H9 (cell line): ENCODE results near the gene PXDN. TPM values are rescaled to one million over a fixed set of nuclear protein-coding genes. Genes with fewer than 3 reads are reported as not detected.

Experiments
- DNase-seq: peaks from one replicate; pipeline ENCODE4 v3.0.0-alpha.2; 2017
- H2AFZ ChIP-seq: one replicate; pipeline ENCODE4 v1.6.1; 2013; ENCODE audit warnings: mild to moderate bottlenecking, low read length, control low read depth, moderate library complexity
- H2AK5ac ChIP-seq: 2 replicates; pipeline ENCODE4 v1.6.1; 2013; ENCODE audit warnings: low read length, control low read depth, mixed read lengths; ENCODE audit not compliant: insufficient read length
- H2BK120ac ChIP-seq: one replicate; pipeline ENCODE4 v1.6.1; 2013; ENCODE audit warnings: low read depth, mild to moderate bottlenecking, low read length, control low read depth, inconsistent platforms; ENCODE audit not compliant: poor library complexity, severe bottlenecking
- H2BK12ac ChIP-seq: 2 replicates; pipeline ENCODE4 v1.6.1; 2013; ENCODE audit warnings: low read length, control low read depth, mixed read lengths, low read depth; ENCODE audit not compliant: insufficient read length
- H2BK15ac ChIP-seq: 2 replicates; pipeline ENCODE4 v1.6.1; 2013; ENCODE audit warnings: low read depth, low read length, control low read depth
- H2BK20ac ChIP-seq: one replicate; pipeline ENCODE4 v1.6.1; 2013; ENCODE audit warnings: low read depth, mild to moderate bottlenecking, low read length, control low read depth, inconsistent platforms; ENCODE audit not compliant: poor library complexity, severe bottlenecking
- H2BK5ac ChIP-seq: 2 replicates; pipeline ENCODE4 v1.6.1; 2013; ENCODE audit warnings: low read length, control low read depth, mixed read lengths; ENCODE audit not compliant: insufficient read length
- H3K14ac ChIP-seq: 2 replicates; pipeline ENCODE4 v1.6.1; 2013; ENCODE audit warnings: low read length, control low read depth; ENCODE audit not compliant: insufficient read depth
- H3K18ac ChIP-seq: 2 replicates; pipeline ENCODE4 v1.6.1; 2013; ENCODE audit warnings: low read depth, mild to moderate bottlenecking, mixed read lengths, low read length, control low read depth; ENCODE audit not compliant: insufficient read length
- H3K23ac ChIP-seq: 2 replicates; pipeline ENCODE4 v1.6.1; 2013; ENCODE audit warnings: low read length, control low read depth, mixed read lengths, low read depth; ENCODE audit not compliant: insufficient read length
- H3K23me2 ChIP-seq: 2 replicates; pipeline ENCODE4 v1.6.1; 2013; ENCODE audit warnings: low read depth, mild to moderate bottlenecking, mixed read lengths, low read length, control low read depth; ENCODE audit not compliant: insufficient read length, poor library complexity, severe bottlenecking
- H3K27ac ChIP-seq: 2 replicates; pipeline ENCODE4 v1.5.1; 2013; ENCODE audit warnings: low read length, control low read depth, mixed read lengths, low read depth; ENCODE audit not compliant: insufficient read length
- H3K27me3 ChIP-seq: 2 replicates; pipeline ENCODE4 v1.6.1; 2013; ENCODE audit warnings: low read length, control low read depth, inconsistent platforms; ENCODE audit not compliant: insufficient read depth
- H3K4ac ChIP-seq: 2 replicates; pipeline ENCODE4 v1.6.1; 2013; ENCODE audit warnings: low read depth, mild to moderate bottlenecking, control low read depth, inconsistent platforms, low read length, moderate library complexity
- H3K4me1 ChIP-seq: 2 replicates; pipeline ENCODE4 v1.6.1; 2013; ENCODE audit warnings: low read length, control low read depth, inconsistent platforms; ENCODE audit not compliant: insufficient read depth
- H3K4me2 ChIP-seq: 2 replicates; pipeline ENCODE4 v1.6.1; 2013; ENCODE audit warnings: low read length, control low read depth, mixed read lengths; ENCODE audit not compliant: insufficient read length, insufficient read depth
- H3K56ac ChIP-seq: 2 replicates; pipeline ENCODE4 v1.6.1; 2013; ENCODE audit warnings: low read depth, mild to moderate bottlenecking, mixed read lengths, low read length, control low read depth; ENCODE audit not compliant: insufficient read length
- H3K79me1 ChIP-seq: 2 replicates; pipeline ENCODE4 v1.6.1; 2013; ENCODE audit warnings: low read depth, mild to moderate bottlenecking, moderate library complexity, low read length, control low read depth, inconsistent platforms; ENCODE audit not compliant: insufficient read depth, poor library complexity, severe bottlenecking
- H3K79me2 ChIP-seq: 2 replicates; pipeline ENCODE4 v1.6.1; 2013; ENCODE audit warnings: low read length, control low read depth, inconsistent platforms; ENCODE audit not compliant: insufficient read depth
- H3K9ac ChIP-seq: 2 replicates; pipeline ENCODE4 v1.6.1; 2013; ENCODE audit warnings: low read length, control low read depth, mixed read lengths; ENCODE audit not compliant: insufficient read length; ENCODE audit errors: extremely low read depth
- H3K9me3 ChIP-seq: one replicate; pipeline ENCODE4 v1.6.1; 2013; ENCODE audit warnings: low read depth, low read length, inconsistent platforms; ENCODE audit not compliant: control insufficient read depth
- H3T11ph ChIP-seq: one replicate; pipeline ENCODE4 v1.6.1; 2013; ENCODE audit warnings: mild to moderate bottlenecking, low read length, control low read depth, inconsistent platforms
- H4K20me1 ChIP-seq: one replicate; pipeline ENCODE4 v1.6.1; 2013; ENCODE audit not compliant: control insufficient read depth, insufficient read length, insufficient read depth
- H4K5ac ChIP-seq: 2 replicates; pipeline ENCODE4 v1.6.1; 2013; ENCODE audit warnings: low read depth, mild to moderate bottlenecking, mixed read lengths, low read length, control low read depth; ENCODE audit not compliant: insufficient read length
- H4K8ac ChIP-seq: replicated peaks from 2 replicates; pipeline ENCODE4 v1.6.1; 2013; ENCODE audit warnings: low read length, control low read depth, mixed read lengths, low read depth; ENCODE audit not compliant: insufficient read length
- H4K91ac ChIP-seq: 2 replicates; pipeline ENCODE4 v1.6.1; 2013; ENCODE audit warnings: low read depth, mild to moderate bottlenecking, moderate library complexity, mixed read lengths, low read length, control low read depth; ENCODE audit not compliant: insufficient read length
- H3K27ac Mint-ChIP-seq, 3 experiments: 2 replicates in 2 of 3; 3 replicates in 1 of 3; pipeline ENCODE4 v1.8.0; 2020 to 2021; ENCODE audit warnings: mixed read lengths in 3 of 3, mild to moderate bottlenecking in 1 of 3, moderate library complexity in 1 of 3
- H3K27me3 Mint-ChIP-seq: 2 replicates; pipeline ENCODE4 v1.8.0; 2021; ENCODE audit warnings: low read depth, mild to moderate bottlenecking, moderate library complexity, mixed read lengths
- H3K36me3 Mint-ChIP-seq, 3 experiments: 2 replicates in 2 of 3; 3 replicates in 1 of 3; pipeline ENCODE4 v1.8.0; 2020 to 2021; ENCODE audit warnings: low read depth in 3 of 3, mixed read lengths in 3 of 3; ENCODE audit not compliant: insufficient read depth in 1 of 3
- H3K4me1 Mint-ChIP-seq, 2 experiments: 2 replicates each; pipeline ENCODE4 v1.8.0; 2020; ENCODE audit warnings: mixed read lengths in 2 of 2
- H3K4me3 Mint-ChIP-seq, 2 experiments: 2 replicates in 1 of 2; 3 replicates in 1 of 2; pipeline ENCODE4 v1.8.0; 2020 to 2021; ENCODE audit warnings: mild to moderate bottlenecking in 2 of 2, mixed read lengths in 2 of 2, moderate library complexity in 1 of 2
- H3K9me3 Mint-ChIP-seq, 2 experiments: 2 replicates in 1 of 2; 3 replicates in 1 of 2; pipeline ENCODE4 v1.8.0; 2020; ENCODE audit warnings: mild to moderate bottlenecking in 2 of 2, mixed read lengths in 2 of 2, moderate library complexity in 1 of 2
- CTCF ChIP-seq: fragments of 200-600 bp; sonication (generic); conservative IDR thresholded peaks from 3 replicates; pipeline ENCODE4 v1.8.0; 2021; ENCODE audit warnings: antibody characterized with exemption, mild to moderate bottlenecking
- WGBS: extraction: QIAGEN DNeasy Blood & Tissue Kit; methylation state at CpG from one replicate; pipeline ENCODE4 v1.1.7; 2013; ENCODE audit warnings: missing lambda C conversion rate, low lambda C conversion rate, mixed read lengths; ENCODE audit not compliant: insufficient read length; ENCODE audit errors: extremely low coverage; 5-methylcytosine and 5-hydroxymethylcytosine counted together
- total RNA-seq: library from RNA; stranded (reverse); gene quantifications from 2 replicates; pipeline ENCODE4 v1.2.1, GENCODE V29; 2021

The PXDN gene
- total RNA-seq, 1 experiment from 2014 or later, result 146 TPM

GRCh38 chr2:1681323-1682180 lies 62.8 kb downstream of the PXDN start:
- no peaks in the 10 kb centered on the region for H3K9me3 Mint-ChIP-seq
- H3K23ac ChIP-seq, result no peak overlapping the region
- no peak overlapping the region for H2BK20ac ChIP-seq
- H3K4me2 ChIP-seq, result no peak overlapping the region
- H4K91ac ChIP-seq, result no peak overlapping the region
- TF ChIP-seq CTCF, result no peak
- H2AFZ ChIP-seq, result no peak overlapping the region
- H3K27ac ChIP-seq, result no peak overlapping the region
- no peak overlapping the region for H3K14ac ChIP-seq
- no peak overlapping the region for H2BK5ac ChIP-seq
- H3K27ac Mint-ChIP-seq, result no peak overlapping the region; a peak in 1 of 7 replicates
- H3K4me1 ChIP-seq, result peaks cover 4% of the 10 kb centered on the region; the same call in 1 of the 2 replicates
- peaks cover 2% of the 10 kb centered on the region for H4K20me1 ChIP-seq
- no peak overlapping the region for H3K4me3 Mint-ChIP-seq
- H3K9me3 ChIP-seq, result no peaks in the 10 kb centered on the region
- H3K9ac ChIP-seq, result no peak overlapping the region
- H3K27me3 ChIP-seq, result no peaks in the 10 kb centered on the region
- no peak overlapping the region for H2BK12ac ChIP-seq
- no peaks in the 10 kb centered on the region for H3K79me2 ChIP-seq
- H3K4me1 Mint-ChIP-seq, result peaks cover 8 to 9% of the 10 kb centered on the region in 2 experiments
- H3K23me2 ChIP-seq, result no peaks in the 10 kb centered on the region
- H3K4ac ChIP-seq, result no peak overlapping the region
- no peaks in the 10 kb centered on the region for H3K79me1 ChIP-seq
- no peak overlapping the region for H4K8ac ChIP-seq
- no peak overlapping the region for H3K56ac ChIP-seq
- no peak overlapping the region for H2BK15ac ChIP-seq
- no peak overlapping the region for H3T11ph ChIP-seq
- no peak overlapping the region for H2BK120ac ChIP-seq
- H2AK5ac ChIP-seq, result no peak overlapping the region
- H3K27me3 Mint-ChIP-seq, result no peaks in the 10 kb centered on the region
- no peak overlapping the region for H3K18ac ChIP-seq
- no peak overlapping the region for H4K5ac ChIP-seq
- WGBS, result no CpG with 5 or more reads among the region's 20 CpGs
- peaks cover 8 to 43% (median 11%) of the 10 kb centered on the region in 3 experiments; a peak in 6 of 7 replicates for H3K36me3 Mint-ChIP-seq
- no peak for DNase-seq
